ENCODE data around the gene CIAPIN1.

DNA sequence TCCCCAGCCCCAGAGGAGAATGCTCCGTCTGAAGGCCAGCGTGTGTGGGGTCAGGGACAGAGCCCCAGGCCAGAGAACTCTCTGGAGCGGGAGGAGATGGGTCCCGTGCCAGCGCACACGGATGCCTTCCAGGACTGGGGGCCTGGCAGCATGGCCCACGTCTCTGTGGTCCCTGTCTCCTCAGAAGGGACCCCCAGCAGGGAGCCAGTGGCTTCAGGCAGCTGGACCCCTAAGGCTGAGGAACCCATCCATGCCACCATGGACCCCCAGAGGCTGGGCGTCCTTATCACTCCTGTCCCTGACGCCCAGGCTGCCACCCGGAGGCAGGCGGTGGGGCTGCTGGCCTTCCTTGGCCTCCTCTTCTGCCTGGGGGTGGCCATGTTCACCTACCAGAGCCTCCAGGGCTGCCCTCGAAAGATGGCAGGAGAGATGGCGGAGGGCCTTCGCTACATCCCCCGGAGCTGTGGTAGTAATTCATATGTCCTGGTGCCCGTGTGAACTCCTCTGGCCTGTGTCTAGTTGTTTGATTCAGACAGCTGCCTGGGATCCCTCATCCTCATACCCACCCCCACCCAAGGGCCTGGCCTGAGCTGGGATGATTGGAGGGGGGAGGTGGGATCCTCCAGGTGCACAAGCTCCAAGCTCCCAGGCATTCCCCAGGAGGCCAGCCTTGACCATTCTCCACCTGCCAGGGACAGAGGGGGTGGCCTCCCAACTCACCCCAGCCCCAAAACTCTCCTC, 64.5 kb downstream of the CIAPIN1 start:
- no peak for TF ChIP-seq POLR2AphosphoS5 (IDR thresholded peaks at IDR 0.05; ENCODE audit: low read depth, low read length)
- no peak for TF ChIP-seq POLR2A (IDR thresholded peaks at IDR 0.05; ENCODE audit: low read depth, low read length)
- no peak for TF ChIP-seq TAF1 (IDR thresholded peaks at IDR 0.05; ENCODE audit: low read depth, low read length)
- TF ChIP-seq POU2F2 (IDR thresholded peaks at IDR 0.05; ENCODE audit: low read depth, low read length), result no peak
- TF ChIP-seq PAX5 (IDR thresholded peaks at IDR 0.05; ENCODE audit: insufficient read depth, low read length, severe bottlenecking), result no peak
